ENCODE measurements around the gene ASAP3. TPM values are rescaled to one million over a fixed set of nuclear protein-coding genes. Genes with fewer than 3 reads are reported as not detected.

The ASAP3 gene
- total and polyA plus RNA-seq, 9 of the 15 experiments (the other 6 are each of a cell fraction or from before 2014, with no cell fraction given) = 1.7 to 31.2 (median 17.4) TPM

DNA sequence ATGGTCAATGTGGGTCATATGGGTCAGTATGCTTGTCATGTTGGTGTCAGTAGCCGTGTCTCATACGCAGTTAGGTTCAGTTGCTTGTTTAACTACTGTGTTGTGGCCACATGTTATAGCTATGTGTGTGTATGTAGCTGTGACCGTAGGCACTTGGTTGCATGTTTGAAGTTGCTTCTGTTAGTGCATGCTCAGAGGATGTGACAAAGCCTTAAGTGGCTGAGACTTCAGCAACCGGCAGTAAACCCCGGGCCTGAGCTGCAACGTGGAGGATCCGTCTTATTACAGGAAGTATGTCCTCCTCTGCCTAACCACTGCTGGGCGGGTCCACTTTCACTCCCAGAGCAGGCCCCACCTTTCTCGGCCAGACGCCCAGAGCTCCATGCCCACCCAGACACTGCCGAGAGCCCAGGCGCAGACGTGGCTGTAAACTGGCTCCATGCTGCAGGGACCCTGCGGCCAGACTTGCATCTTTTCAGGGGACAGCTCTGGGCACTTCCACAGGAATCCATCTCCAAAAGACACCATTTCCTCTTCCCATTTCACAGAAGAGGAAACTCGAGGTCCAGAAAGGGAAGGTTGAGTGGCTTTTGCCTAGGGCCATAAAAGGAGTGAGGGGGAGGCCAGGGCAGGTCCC lies 61.6 kb downstream of the ASAP3 start (continued):
- TF ChIP-seq TBP (optimal IDR thresholded peaks at IDR 0.05; ENCODE audit: low read depth, low read length) (peak; percentile 47), NFIC (IDR thresholded peaks at IDR 0.05) (peak; percentile 51), ZNF165 (CRISPR knock-in tag; IDR thresholded peaks at IDR 0.05; ENCODE audit: borderline replicate concordance) (0 out of 2 replicates have a peak, but pooled peaks have one; percentile 36), PHF21A (IDR thresholded peaks at IDR 0.05; ENCODE audit: borderline replicate concordance, low read depth) (no peak), RBFOX2 (IDR thresholded peaks at IDR 0.05; ENCODE audit: low read depth, low read length) (peak; percentile 46), POLR2B (IDR thresholded peaks at IDR 0.05; ENCODE audit: low read depth, partially characterized antibody) (no peak), PHF20 (IDR thresholded peaks at IDR 0.05; ENCODE audit: partially characterized antibody) (peak; percentile 47), CXXC5 (CRISPR knock-in tag; IDR thresholded peaks at IDR 0.05) (0 out of 2 replicates have a peak, but pooled peaks have one; percentile 18), SRF (CRISPR knock-in tag; IDR thresholded peaks at IDR 0.05) (peak; percentile 33 to 78; a peak in 2 of 4 replicates), ZBTB1 (CRISPR knock-in tag; IDR thresholded peaks at IDR 0.05; ENCODE audit: borderline replicate concordance, low read depth) (no peak), SMARCA5 (IDR thresholded peaks at IDR 0.05) (peak; percentile 80; the same call in 1 of the 2 replicates), GTF2E2 (tag; IDR thresholded peaks at IDR 0.05) (no peak), ZNF695 (CRISPR knock-in tag; IDR thresholded peaks at IDR 0.05) (peak; percentile 72; the same call in 1 of the 2 replicates)
- TF ChIP-seq, protein P1, sequence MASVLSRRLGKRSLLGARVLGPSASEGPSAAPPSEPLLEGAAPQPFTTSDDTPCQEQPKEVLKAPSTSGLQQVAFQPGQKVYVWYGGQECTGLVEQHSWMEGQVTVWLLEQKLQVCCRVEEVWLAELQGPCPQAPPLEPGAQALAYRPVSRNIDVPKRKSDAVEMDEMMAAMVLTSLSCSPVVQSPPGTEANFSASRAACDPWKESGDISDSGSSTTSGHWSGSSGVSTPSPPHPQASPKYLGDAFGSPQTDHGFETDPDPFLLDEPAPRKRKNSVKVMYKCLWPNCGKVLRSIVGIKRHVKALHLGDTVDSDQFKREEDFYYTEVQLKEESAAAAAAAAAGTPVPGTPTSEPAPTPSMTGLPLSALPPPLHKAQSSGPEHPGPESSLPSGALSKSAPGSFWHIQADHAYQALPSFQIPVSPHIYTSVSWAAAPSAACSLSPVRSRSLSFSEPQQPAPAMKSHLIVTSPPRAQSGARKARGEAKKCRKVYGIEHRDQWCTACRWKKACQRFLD (CRISPR knock-in tag; IDR thresholded peaks at IDR 0.05) = 0 out of 2 replicates have a peak, but pooled peaks have one; percentile 73
- TF ChIP-seq, protein P2, sequence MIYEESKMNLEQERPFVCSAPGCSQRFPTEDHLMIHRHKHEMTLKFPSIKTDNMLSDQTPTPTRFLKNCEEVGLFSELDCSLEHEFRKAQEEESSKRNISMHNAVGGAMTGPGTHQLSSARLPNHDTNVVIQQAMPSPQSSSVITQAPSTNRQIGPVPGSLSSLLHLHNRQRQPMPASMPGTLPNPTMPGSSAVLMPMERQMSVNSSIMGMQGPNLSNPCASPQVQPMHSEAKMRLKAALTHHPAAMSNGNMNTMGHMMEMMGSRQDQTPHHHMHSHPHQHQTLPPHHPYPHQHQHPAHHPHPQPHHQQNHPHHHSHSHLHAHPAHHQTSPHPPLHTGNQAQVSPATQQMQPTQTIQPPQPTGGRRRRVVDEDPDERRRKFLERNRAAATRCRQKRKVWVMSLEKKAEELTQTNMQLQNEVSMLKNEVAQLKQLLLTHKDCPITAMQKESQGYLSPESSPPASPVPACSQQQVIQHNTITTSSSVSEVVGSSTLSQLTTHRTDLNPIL (CRISPR knock-in tag; IDR thresholded peaks at IDR 0.05) = no peak
- TF ChIP-seq, protein P3, sequence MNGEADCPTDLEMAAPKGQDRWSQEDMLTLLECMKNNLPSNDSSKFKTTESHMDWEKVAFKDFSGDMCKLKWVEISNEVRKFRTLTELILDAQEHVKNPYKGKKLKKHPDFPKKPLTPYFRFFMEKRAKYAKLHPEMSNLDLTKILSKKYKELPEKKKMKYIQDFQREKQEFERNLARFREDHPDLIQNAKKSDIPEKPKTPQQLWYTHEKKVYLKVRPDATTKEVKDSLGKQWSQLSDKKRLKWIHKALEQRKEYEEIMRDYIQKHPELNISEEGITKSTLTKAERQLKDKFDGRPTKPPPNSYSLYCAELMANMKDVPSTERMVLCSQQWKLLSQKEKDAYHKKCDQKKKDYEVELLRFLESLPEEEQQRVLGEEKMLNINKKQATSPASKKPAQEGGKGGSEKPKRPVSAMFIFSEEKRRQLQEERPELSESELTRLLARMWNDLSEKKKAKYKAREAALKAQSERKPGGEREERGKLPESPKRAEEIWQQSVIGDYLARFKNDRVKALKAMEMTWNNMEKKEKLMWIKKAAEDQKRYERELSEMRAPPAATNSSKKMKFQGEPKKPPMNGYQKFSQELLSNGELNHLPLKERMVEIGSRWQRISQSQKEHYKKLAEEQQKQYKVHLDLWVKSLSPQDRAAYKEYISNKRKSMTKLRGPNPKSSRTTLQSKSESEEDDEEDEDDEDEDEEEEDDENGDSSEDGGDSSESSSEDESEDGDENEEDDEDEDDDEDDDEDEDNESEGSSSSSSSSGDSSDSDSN (IDR thresholded peaks at IDR 0.05; ENCODE audit: borderline replicate concordance in 1 of 2, low read depth in 2 of 2, low read length in 2 of 2) = peak in 1 of 2 experiments; percentile 64; a peak in 1 of 4 replicates
- TF ChIP-seq, protein P4, sequence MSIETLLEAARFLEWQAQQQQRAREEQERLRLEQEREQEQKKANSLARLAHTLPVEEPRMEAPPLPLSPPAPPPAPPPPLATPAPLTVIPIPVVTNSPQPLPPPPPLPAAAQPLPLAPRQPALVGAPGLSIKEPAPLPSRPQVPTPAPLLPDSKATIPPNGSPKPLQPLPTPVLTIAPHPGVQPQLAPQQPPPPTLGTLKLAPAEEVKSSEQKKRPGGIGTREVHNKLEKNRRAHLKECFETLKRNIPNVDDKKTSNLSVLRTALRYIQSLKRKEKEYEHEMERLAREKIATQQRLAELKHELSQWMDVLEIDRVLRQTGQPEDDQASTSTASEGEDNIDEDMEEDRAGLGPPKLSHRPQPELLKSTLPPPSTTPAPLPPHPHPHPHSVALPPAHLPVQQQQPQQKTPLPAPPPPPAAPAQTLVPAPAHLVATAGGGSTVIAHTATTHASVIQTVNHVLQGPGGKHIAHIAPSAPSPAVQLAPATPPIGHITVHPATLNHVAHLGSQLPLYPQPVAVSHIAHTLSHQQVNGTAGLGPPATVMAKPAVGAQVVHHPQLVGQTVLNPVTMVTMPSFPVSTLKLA (conservative IDR thresholded peaks at IDR 0.05) = peak in 1 of 2 experiments; percentile 38; a peak in 1 of 4 replicates
- TF ChIP-seq, protein P5, sequence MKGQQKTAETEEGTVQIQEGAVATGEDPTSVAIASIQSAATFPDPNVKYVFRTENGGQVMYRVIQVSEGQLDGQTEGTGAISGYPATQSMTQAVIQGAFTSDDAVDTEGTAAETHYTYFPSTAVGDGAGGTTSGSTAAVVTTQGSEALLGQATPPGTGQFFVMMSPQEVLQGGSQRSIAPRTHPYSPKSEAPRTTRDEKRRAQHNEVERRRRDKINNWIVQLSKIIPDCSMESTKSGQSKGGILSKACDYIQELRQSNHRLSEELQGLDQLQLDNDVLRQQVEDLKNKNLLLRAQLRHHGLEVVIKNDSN (CRISPR knock-in tag; IDR thresholded peaks at IDR 0.05) = 0 out of 2 replicates have a peak, but pooled peaks have one; percentile 5
